ENCODE data around the gene NRXN3.

NRXN3 gene

GRCh38 chr14:79254069-79254775, 1084.0 kb downstream of the NRXN3 start:
- Histone ChIP-seq H3K36me3 (ENCODE audit: control insufficient read depth, insufficient read depth, low read length) (no peaks in the 10 kb centered on the region), H3K4me1 (ENCODE audit: control insufficient read depth, insufficient read depth, low read length, poor library complexity, severe bottlenecking) (no peaks in the 10 kb centered on the region), H3K27ac (ENCODE audit: insufficient read depth, low read length, poor library complexity, severe bottlenecking) (no peak overlapping the region), H3K27me3 (replicated peaks; ENCODE audit: control insufficient read depth, insufficient read depth, low read length, poor library complexity, severe bottlenecking) (no peaks in the 10 kb centered on the region), H3K9me3 (ENCODE audit: control insufficient read depth, low read length) (no peaks in the 10 kb centered on the region), H3K4me3 (ENCODE audit: insufficient read depth, low read depth, low read length, poor library complexity, severe bottlenecking) (no peak overlapping the region)
- no peak for DNase-seq

GRCh38 chr14:79256380-79256779, 1086.2 kb downstream of the NRXN3 start:
- no peak for DNase-seq
- H3K27me3 ChIP-seq (replicated peaks; ENCODE audit: control insufficient read depth, insufficient read depth, low read length, poor library complexity, severe bottlenecking): no peaks in the 10 kb centered on the region
- H3K4me3 ChIP-seq (ENCODE audit: insufficient read depth, low read depth, low read length, poor library complexity, severe bottlenecking): no peak overlapping the region
- H3K9me3 ChIP-seq (ENCODE audit: control insufficient read depth, low read length): no peaks in the 10 kb centered on the region
- H3K36me3 ChIP-seq (ENCODE audit: control insufficient read depth, insufficient read depth, low read length): no peaks in the 10 kb centered on the region
- H3K27ac ChIP-seq (ENCODE audit: insufficient read depth, low read length, poor library complexity, severe bottlenecking): no peak overlapping the region
- H3K4me1 ChIP-seq (ENCODE audit: control insufficient read depth, insufficient read depth, low read length, poor library complexity, severe bottlenecking): no peaks in the 10 kb centered on the region

- Histone ChIP-seq H3K36me3 (ENCODE audit: control insufficient read depth, insufficient read depth, low read length) (no peaks in the 10 kb centered on the region), H3K4me3 (ENCODE audit: insufficient read depth, low read depth, low read length, poor library complexity, severe bottlenecking) (no peak overlapping the region), H3K4me1 (ENCODE audit: control insufficient read depth, insufficient read depth, low read length, poor library complexity, severe bottlenecking) (no peaks in the 10 kb centered on the region), H3K9me3 (ENCODE audit: control insufficient read depth, low read length) (no peaks in the 10 kb centered on the region), H3K27ac (ENCODE audit: insufficient read depth, low read length, poor library complexity, severe bottlenecking) (no peak overlapping the region), H3K27me3 (replicated peaks; ENCODE audit: control insufficient read depth, insufficient read depth, low read length, poor library complexity, severe bottlenecking) (no peaks in the 10 kb centered on the region)
- DNase-seq: no peak
These were observed 1090.2 kb downstream of the NRXN3 start for GRCh38 chr14:79260406-79260805.

- no peak for DNase-seq
- no peak overlapping the region for H3K27ac ChIP-seq (ENCODE audit: insufficient read depth, low read length, poor library complexity, severe bottlenecking)
- no peaks in the 10 kb centered on the region for H3K4me1 ChIP-seq (ENCODE audit: control insufficient read depth, insufficient read depth, low read length, poor library complexity, severe bottlenecking)
- no peaks in the 10 kb centered on the region for H3K27me3 ChIP-seq (replicated peaks; ENCODE audit: control insufficient read depth, insufficient read depth, low read length, poor library complexity, severe bottlenecking)
- no peak overlapping the region for H3K4me3 ChIP-seq (ENCODE audit: insufficient read depth, low read depth, low read length, poor library complexity, severe bottlenecking)
- no peaks in the 10 kb centered on the region for H3K36me3 ChIP-seq (ENCODE audit: control insufficient read depth, insufficient read depth, low read length)
- H3K9me3 ChIP-seq (ENCODE audit: control insufficient read depth, low read length): no peaks in the 10 kb centered on the region
These were observed 1095.3 kb downstream of the NRXN3 start for GRCh38 chr14:79265366-79265946.

- H3K4me1 ChIP-seq (ENCODE audit: control insufficient read depth, insufficient read depth, low read length, poor library complexity, severe bottlenecking): no peaks in the 10 kb centered on the region
- H3K27me3 ChIP-seq (replicated peaks; ENCODE audit: control insufficient read depth, insufficient read depth, low read length, poor library complexity, severe bottlenecking): no peaks in the 10 kb centered on the region
- H3K4me3 ChIP-seq (ENCODE audit: insufficient read depth, low read depth, low read length, poor library complexity, severe bottlenecking): no peak overlapping the region
- DNase-seq: no peak
- H3K9me3 ChIP-seq (ENCODE audit: control insufficient read depth, low read length): no peaks in the 10 kb centered on the region
- H3K27ac ChIP-seq (ENCODE audit: insufficient read depth, low read length, poor library complexity, severe bottlenecking): no peak overlapping the region
- H3K36me3 ChIP-seq (ENCODE audit: control insufficient read depth, insufficient read depth, low read length): no peaks in the 10 kb centered on the region
These were observed 1100.2 kb downstream of the NRXN3 start for GRCh38 chr14:79270361-79270760.

GRCh38 chr14:79271122-79271521, 1100.9 kb downstream of the NRXN3 start:
- H3K9me3 ChIP-seq (ENCODE audit: control insufficient read depth, low read length): no peaks in the 10 kb centered on the region
- H3K27ac ChIP-seq (ENCODE audit: insufficient read depth, low read length, poor library complexity, severe bottlenecking): no peak overlapping the region
- no peak overlapping the region for H3K4me3 ChIP-seq (ENCODE audit: insufficient read depth, low read depth, low read length, poor library complexity, severe bottlenecking)
- no peaks in the 10 kb centered on the region for H3K36me3 ChIP-seq (ENCODE audit: control insufficient read depth, insufficient read depth, low read length)
- H3K27me3 ChIP-seq (replicated peaks; ENCODE audit: control insufficient read depth, insufficient read depth, low read length, poor library complexity, severe bottlenecking): no peaks in the 10 kb centered on the region
- H3K4me1 ChIP-seq (ENCODE audit: control insufficient read depth, insufficient read depth, low read length, poor library complexity, severe bottlenecking): no peaks in the 10 kb centered on the region
- no peak for DNase-seq

GRCh38 chr14:79274641-79275291, 1104.6 kb downstream of the NRXN3 start:
- no peaks in the 10 kb centered on the region for H3K9me3 ChIP-seq (ENCODE audit: control insufficient read depth, low read length)
- H3K27me3 ChIP-seq (replicated peaks; ENCODE audit: control insufficient read depth, insufficient read depth, low read length, poor library complexity, severe bottlenecking): no peaks in the 10 kb centered on the region
- no peak overlapping the region for H3K4me3 ChIP-seq (ENCODE audit: insufficient read depth, low read depth, low read length, poor library complexity, severe bottlenecking)
- H3K27ac ChIP-seq (ENCODE audit: insufficient read depth, low read length, poor library complexity, severe bottlenecking): no peak overlapping the region
- H3K4me1 ChIP-seq (ENCODE audit: control insufficient read depth, insufficient read depth, low read length, poor library complexity, severe bottlenecking): no peaks in the 10 kb centered on the region
- H3K36me3 ChIP-seq (ENCODE audit: control insufficient read depth, insufficient read depth, low read length): no peaks in the 10 kb centered on the region
- no peak for DNase-seq

GRCh38 chr14:79275292-79275655, 1105.1 kb downstream of the NRXN3 start:
- no peaks in the 10 kb centered on the region for H3K27me3 ChIP-seq (replicated peaks; ENCODE audit: control insufficient read depth, insufficient read depth, low read length, poor library complexity, severe bottlenecking)

GRCh38 chr14:79278286-79278797, 1108.2 kb downstream of the NRXN3 start:
- no peak overlapping the region for H3K27ac ChIP-seq (ENCODE audit: insufficient read depth, low read length, poor library complexity, severe bottlenecking)
- H3K27me3 ChIP-seq (replicated peaks; ENCODE audit: control insufficient read depth, insufficient read depth, low read length, poor library complexity, severe bottlenecking): no peaks in the 10 kb centered on the region
- H3K4me1 ChIP-seq (ENCODE audit: control insufficient read depth, insufficient read depth, low read length, poor library complexity, severe bottlenecking): no peaks in the 10 kb centered on the region
- H3K9me3 ChIP-seq (ENCODE audit: control insufficient read depth, low read length): no peaks in the 10 kb centered on the region
- no peaks in the 10 kb centered on the region for H3K36me3 ChIP-seq (ENCODE audit: control insufficient read depth, insufficient read depth, low read length)
- DNase-seq: no peak
- H3K4me3 ChIP-seq (ENCODE audit: insufficient read depth, low read depth, low read length, poor library complexity, severe bottlenecking): no peak overlapping the region

More at GRCh38 chr14:79275292-79275655, 1105.1 kb downstream of the NRXN3 start:
- no peak overlapping the region for H3K27ac ChIP-seq (ENCODE audit: insufficient read depth, low read length, poor library complexity, severe bottlenecking)
- no peaks in the 10 kb centered on the region for H3K36me3 ChIP-seq (ENCODE audit: control insufficient read depth, insufficient read depth, low read length)
- no peaks in the 10 kb centered on the region for H3K4me1 ChIP-seq (ENCODE audit: control insufficient read depth, insufficient read depth, low read length, poor library complexity, severe bottlenecking)
- DNase-seq: no peak
- H3K4me3 ChIP-seq (ENCODE audit: insufficient read depth, low read depth, low read length, poor library complexity, severe bottlenecking): no peak overlapping the region
- H3K9me3 ChIP-seq (ENCODE audit: control insufficient read depth, low read length): no peaks in the 10 kb centered on the region

All from effector memory CD4-positive, alpha-beta T cell (primary cell).